ENCODE results near the gene PTEN. TPM values are rescaled to one million over a fixed set of nuclear protein-coding genes. Genes with fewer than 3 reads are reported as not detected.

PTEN gene
- total RNA-seq, 4 donors from 2014 or later, result 69.1 to 141 (median 91.8) TPM

DNA sequence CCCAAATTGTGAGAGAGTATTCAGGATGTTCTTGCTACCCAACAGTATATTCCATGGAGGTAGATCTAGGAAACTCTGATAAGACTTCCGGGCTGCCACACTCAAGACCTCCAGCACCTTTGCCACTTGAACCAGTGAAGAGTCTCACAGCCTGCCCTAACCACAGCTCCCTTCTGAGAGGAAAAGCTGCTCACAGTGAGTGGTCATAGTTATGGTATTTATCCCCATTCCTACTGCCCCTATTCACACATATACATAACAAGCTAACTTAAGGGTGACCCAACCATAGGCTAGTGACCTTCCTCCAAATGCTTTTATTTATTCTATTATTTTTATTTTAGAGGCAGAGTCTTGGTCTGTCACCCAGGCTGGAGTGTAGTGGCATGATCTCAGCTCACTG is 156.3 kb downstream of the PTEN start:
- Histone ChIP-seq H3K9me3 (no peaks in the 10 kb centered on the region), H3K4me1 (no peaks in the 10 kb centered on the region), H3K4me3 (no peak overlapping the region), H3K27ac (no peak overlapping the region), H3K27me3 (no peaks in the 10 kb centered on the region), H3K36me3 (no peaks in the 10 kb centered on the region)
- TF ChIP-seq CTCF (IDR thresholded peaks at IDR 0.05) (no peak), EP300 (IDR thresholded peaks at IDR 0.05) (no peak), POLR2A (IDR thresholded peaks at IDR 0.05) (no peak), POLR2AphosphoS5 (IDR thresholded peaks at IDR 0.05) (no peak)
- 91% methylated on average over 1 of the region's 1 CpG for WGBS
- DNase-seq (ENCODE audit: low spot score in 2 of 2), result no peak

Other genes starting within 250 kb of the PTEN start
- 1 to 10 TPM; 2.4 to 5.6 (median 3.4) TPM for gene PAPSS2, start 203.7 kb upstream of the PTEN start, total RNA-seq
- 10 to 100 TPM; 29.9 to 40.6 (median 31.5) TPM for gene ATAD1, start 45.4 kb upstream of the PTEN start, total RNA-seq
- under 1 TPM in 3 of 4 donors, not detected in 1; 0.24 to 0.85 (median 0.34) TPM for gene KLLN, start 92 bp upstream of the PTEN start, total RNA-seq